Vagina (tissue), 2 donors: ENCODE measurements around the gene PATJ.

Source experiments
- CTCF ChIP-seq, 3 experiments: fragments of 450-650 bp in 2 of 3; fragments of 200-600 bp in 1 of 3; sonication (generic) in 1 of 3; IDR thresholded peaks; one replicate each; pipeline ENCODE4 v1.5.1; 2017 to 2019; ENCODE audit warnings: antibody characterized with exemption in 3 of 3, mild to moderate bottlenecking in 2 of 3, moderate library complexity in 2 of 3
- POLR2A ChIP-seq, 2 donors: fragments of 450-650 bp; IDR thresholded peaks; one replicate each; pipeline ENCODE4 v1.6.1; 2017; ENCODE audit warnings: antibody characterized with exemption in 2 of 2, mild to moderate bottlenecking in 2 of 2, moderate library complexity in 2 of 2

GRCh38 chr1:61742620-61743430 lies 545 bp downstream of the PATJ start:
- TF ChIP-seq CTCF (IDR thresholded peaks at IDR 0.05) (no peak), POLR2A (IDR thresholded peaks at IDR 0.05) (no peak)
